Kidney epithelial cell (primary cell): Measurements from ENCODE around the gene CHST6. TPM values are rescaled to one million over a fixed set of nuclear protein-coding genes. Genes with fewer than 3 reads are reported as not detected.
"Not testable (repeated sequence)": the region's sequence is repeated elsewhere in the genome, so short reads cannot be mapped to it uniquely, and the experiment has no call there.

ENCODE experiments used
- DNase-seq: peaks from one replicate; pipeline ENCODE4 v3.0.0-alpha.2; 2010; ENCODE audit warnings: low read depth
- H3K27me3 ChIP-seq: 2 replicates; pipeline ENCODE4 v1.6.0; 2011; ENCODE audit warnings: low read length; ENCODE audit not compliant: control insufficient read depth, insufficient read depth
- H3K36me3 ChIP-seq: 2 replicates; pipeline ENCODE4 v1.5.1; 2011; ENCODE audit warnings: low read length; ENCODE audit not compliant: control insufficient read depth, insufficient read depth
- H3K4me3 ChIP-seq: 2 replicates; pipeline ENCODE4 v1.5.1; 2011; ENCODE audit warnings: low read depth, mild to moderate bottlenecking, control low read depth, low read length
- CTCF ChIP-seq: IDR thresholded peaks from 2 replicates; pipeline ENCODE4 v1.5.1; 2011; ENCODE audit warnings: mild to moderate bottlenecking, moderate library complexity, low read length, control low read depth, inconsistent platforms; ENCODE audit not compliant: insufficient read depth, poor library complexity, severe bottlenecking
- total RNA-seq: library from RNA; depleted of rRNA; stranded (reverse); fragments of >200 nt; gene quantifications from 2 replicates; pipeline ENCODE4 v1.2.3, GENCODE V29; 2015

Gene CHST6
- total RNA-seq, 1 donor from 2014 or later = 2.4 TPM

- no peaks in the 10 kb centered on the region for H3K27me3 ChIP-seq
- H3K36me3 ChIP-seq = no peaks in the 10 kb centered on the region
- no peak for DNase-seq
- no peak overlapping the region for H3K4me3 ChIP-seq
- no peak for TF ChIP-seq CTCF
Measured at GRCh38 chr16:75472908-75473877, 22.0 kb downstream of the CHST6 start.

DNA sequence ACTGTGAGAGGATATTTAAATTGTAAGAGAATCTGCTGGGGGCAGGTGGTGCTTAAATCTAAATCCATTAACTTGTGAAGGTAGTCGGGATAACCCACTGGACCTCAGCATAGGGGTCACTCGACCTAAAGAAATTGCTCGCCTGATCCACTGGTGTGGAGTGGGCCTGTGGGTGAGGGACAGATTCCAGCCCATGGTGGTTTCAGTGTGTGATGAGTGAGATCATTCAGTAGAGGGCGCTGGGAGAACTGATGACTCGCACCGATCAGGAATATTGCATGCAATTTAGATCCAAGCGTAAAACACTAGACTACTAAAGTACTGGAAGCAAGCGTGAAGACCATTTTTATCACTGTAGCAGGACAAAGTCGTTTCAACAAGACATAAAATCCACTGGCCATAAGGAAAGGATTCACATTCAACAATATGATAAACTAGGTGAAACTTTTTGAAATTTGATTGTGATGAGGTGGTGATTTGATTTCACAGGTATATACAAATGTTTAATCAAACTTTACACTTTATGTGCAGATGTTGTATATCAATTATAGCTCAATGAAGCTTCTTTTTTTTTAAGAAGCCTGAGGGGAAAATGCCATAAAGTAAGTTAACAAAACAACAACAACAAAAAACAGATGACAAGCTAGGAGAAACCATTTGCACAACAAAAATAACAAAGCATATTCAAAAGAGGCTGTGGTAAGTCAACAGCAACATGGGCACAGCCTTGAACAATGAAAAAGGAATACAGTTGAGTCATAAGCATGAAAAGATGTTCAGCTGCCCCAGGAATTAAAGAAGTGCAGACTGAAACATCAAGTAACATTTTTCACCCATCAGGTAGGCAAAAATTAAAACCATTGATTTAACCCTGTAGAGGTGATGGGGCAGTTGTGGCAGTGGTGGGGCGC is 23.3 kb downstream of the CHST6 start:
- DNase-seq = no peak
- Histone ChIP-seq H3K4me3 (no peak overlapping the region), H3K36me3 (no peaks in the 10 kb centered on the region), H3K27me3 (no peaks in the 10 kb centered on the region)
- TF ChIP-seq CTCF = peak; percentile 80

GRCh38 chr16:75466760-75467159 is 28.5 kb downstream of the CHST6 start:
- DNase-seq = no peak
- Histone ChIP-seq H3K27me3 (no peaks in the 10 kb centered on the region), H3K36me3 (no peaks in the 10 kb centered on the region), H3K4me3 (no peak overlapping the region)
- TF ChIP-seq CTCF = no peak

DNA sequence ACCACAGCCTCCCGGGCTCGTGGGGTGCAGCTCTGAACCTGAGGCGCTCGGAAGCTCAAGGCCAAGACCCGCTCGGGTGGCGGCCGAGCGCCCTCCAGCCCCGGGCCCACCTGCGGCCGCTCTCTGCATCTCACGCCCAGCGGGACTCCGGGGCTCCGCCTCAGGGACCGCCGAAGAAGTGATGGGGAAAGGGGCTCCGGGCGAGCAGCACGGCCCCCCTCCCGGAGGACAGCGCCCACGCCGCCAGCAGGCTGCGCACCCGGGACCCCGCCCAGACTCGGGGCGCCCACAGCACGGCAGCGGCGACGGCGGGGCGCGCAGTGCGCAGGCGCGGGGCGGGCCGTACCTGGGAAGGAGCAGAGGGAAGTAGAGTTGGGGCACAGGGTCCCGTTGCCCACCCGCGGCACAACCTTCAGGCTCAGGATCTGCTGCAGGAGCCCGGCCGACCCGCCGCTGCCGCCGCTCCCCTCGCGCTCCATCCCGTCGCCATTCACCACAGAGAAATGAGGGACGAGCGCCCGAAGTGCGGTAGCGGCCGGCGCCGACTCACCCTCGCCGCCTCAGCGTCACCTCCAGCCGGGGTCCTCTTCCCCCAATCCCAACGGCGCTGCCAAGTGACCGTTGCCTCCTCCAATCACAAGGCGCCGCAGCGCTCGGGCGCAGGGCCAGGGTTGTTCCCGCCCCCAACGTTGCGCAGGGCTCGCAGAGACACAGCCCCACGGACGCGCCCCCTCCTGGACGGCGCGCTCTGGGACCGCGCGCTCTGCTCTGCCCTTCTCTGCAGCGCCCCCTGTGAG is 30.9 kb downstream of the CHST6 start, which contains the start of gene TMEM170A:
TMEM170A (minus strand) TSS at position 568 of the 797 bp plus-strand sequence; CDS start at position 479, 89 bp downstream.
- DNase-seq = peak; percentile 89
- TF ChIP-seq CTCF = peak; percentile 100

GRCh38 chr16:75463389-75464121 is 31.7 kb downstream of the CHST6 start:
- H3K27me3 ChIP-seq, DNase-seq, H3K36me3 ChIP-seq: not testable (repeated sequence)
- H3K4me3 ChIP-seq = peak overlapping the region; percentile 97

More for the DNA sequence above, 30.9 kb downstream of the CHST6 start, which contains the start of gene TMEM170A:
- no peaks in the 10 kb centered on the region for H3K36me3 ChIP-seq
- no peaks in the 10 kb centered on the region for H3K27me3 ChIP-seq
- H3K4me3 ChIP-seq = peak within 1 kb of the TSS; percentile 97
